Measurements from ENCODE around the gene PPP1R26. TPM values are rescaled to one million over a fixed set of nuclear protein-coding genes. Genes with fewer than 3 reads are reported as not detected.

Gene PPP1R26
- total RNA-seq, 4 donors from 2014 or later, result 10.0 to 31.1 (median 18.2) TPM

DNA sequence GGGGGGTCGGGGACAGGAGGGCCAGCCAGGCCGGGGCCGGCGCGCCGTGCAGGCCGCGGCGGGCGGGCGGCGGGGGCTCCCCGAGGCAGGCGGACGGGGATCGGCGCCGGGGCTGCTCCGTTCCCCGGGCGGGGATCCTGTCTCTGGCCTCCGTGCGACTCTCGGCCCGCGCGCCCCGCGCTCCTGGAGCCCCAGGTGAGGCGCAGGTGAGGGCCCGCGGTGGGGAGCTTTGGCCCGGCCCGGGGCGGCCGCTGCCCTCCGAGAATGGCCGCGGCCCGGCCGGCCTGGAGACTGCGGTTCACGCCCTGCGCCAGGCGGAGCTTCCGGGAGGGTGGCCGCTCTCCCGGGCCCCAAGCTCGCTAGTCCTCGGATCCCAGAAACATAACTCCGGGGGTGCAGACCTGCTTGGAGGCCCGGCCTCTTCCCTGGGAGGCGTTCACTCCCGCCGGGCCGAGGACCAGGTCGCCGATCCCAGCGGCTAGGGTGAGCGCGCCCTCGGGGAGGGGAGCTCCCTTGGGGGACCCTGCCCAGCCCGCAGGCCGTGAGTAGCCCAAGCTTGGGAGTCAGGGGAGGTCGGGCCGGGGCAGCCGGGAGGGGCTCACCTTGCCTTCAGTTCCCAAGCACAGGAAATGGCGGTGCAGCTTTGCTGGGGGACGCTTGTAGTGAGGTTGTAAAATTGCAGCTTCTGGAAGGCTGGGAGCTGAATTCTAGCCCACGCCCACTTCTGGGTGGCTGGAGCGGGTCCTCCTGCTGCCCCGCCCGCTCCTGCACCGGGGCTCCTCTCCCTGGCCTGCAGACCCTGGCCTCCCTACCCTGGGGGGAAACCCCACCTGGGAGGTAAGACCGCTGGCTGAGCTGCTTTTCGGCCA lies 723 bp downstream of the PPP1R26 start:
- Histone ChIP-seq H3K4me1 (peaks cover 12 to 26% (median 21%) of the 10 kb centered on the region in 4 donors), H3K36me3 (peaks cover 13 to 21% (median 19%) of the 10 kb centered on the region in 4 donors), H3K9me3 (no peaks in the 10 kb centered on the region), H3K27me3 (no peaks in the 10 kb centered on the region), H3K27ac (replicated peaks in 1 of 4) (peak overlapping the region; percentile 57 to 68 (median 64)), H3K4me3 (peak overlapping the region; percentile 75 to 82 (median 79))
- WGBS, result 0% methylated on average over 13 of the region's 76 CpGs
- TF ChIP-seq EP300 (IDR thresholded peaks at IDR 0.05), result no peak
- TF ChIP-seq POLR2A (IDR thresholded peaks at IDR 0.05; ENCODE audit: low read depth), result no peak
- TF ChIP-seq, protein P1, sequence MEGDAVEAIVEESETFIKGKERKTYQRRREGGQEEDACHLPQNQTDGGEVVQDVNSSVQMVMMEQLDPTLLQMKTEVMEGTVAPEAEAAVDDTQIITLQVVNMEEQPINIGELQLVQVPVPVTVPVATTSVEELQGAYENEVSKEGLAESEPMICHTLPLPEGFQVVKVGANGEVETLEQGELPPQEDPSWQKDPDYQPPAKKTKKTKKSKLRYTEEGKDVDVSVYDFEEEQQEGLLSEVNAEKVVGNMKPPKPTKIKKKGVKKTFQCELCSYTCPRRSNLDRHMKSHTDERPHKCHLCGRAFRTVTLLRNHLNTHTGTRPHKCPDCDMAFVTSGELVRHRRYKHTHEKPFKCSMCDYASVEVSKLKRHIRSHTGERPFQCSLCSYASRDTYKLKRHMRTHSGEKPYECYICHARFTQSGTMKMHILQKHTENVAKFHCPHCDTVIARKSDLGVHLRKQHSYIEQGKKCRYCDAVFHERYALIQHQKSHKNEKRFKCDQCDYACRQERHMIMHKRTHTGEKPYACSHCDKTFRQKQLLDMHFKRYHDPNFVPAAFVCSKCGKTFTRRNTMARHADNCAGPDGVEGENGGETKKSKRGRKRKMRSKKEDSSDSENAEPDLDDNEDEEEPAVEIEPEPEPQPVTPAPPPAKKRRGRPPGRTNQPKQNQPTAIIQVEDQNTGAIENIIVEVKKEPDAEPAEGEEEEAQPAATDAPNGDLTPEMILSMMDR (IDR thresholded peaks at IDR 0.05), result no peak
- no peak for TF ChIP-seq POLR2AphosphoS5 (IDR thresholded peaks at IDR 0.05)
- intact Hi-C loops (cut with DNase I), result no loop called here
- no peak for DNase-seq (ENCODE audit: extremely low spot score)

DNA sequence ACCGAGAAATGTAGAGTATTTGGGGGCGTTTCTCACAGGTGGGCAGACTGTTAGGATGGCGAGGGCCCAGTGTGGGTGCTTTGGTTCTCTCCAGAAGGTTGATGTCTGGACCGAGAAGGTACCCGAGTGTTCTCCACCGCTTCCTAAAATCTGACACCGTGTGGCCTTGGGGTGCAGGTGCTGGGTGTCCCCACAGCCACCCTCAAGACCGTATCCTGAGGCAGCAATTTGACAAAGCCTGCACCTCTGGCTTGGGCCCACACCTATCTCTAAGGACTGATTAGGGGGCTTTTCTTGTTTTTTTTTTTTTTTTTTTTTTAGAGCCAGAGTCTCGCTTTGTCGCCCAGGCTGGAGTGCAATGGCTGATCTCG lies 1.3 kb downstream of the PPP1R26 start:
- 40% methylated on average over 11 of the region's 11 CpGs for WGBS
- DNase-seq (ENCODE audit: extremely low spot score), result no peak
- TF ChIP-seq, protein P1 (IDR thresholded peaks at IDR 0.05), result no peak
- TF ChIP-seq POLR2A (IDR thresholded peaks at IDR 0.05; ENCODE audit: low read depth) (no peak), POLR2AphosphoS5 (IDR thresholded peaks at IDR 0.05) (no peak), EP300 (IDR thresholded peaks at IDR 0.05) (no peak)
- Histone ChIP-seq H3K4me3 (peak overlapping the region; percentile 75 to 82 (median 79)), H3K4me1 (peaks cover 12 to 26% (median 21%) of the 10 kb centered on the region in 4 donors), H3K36me3 (peaks cover 20 to 27% (median 25%) of the 10 kb centered on the region in 4 donors), H3K9me3 (no peaks in the 10 kb centered on the region), H3K27me3 (no peaks in the 10 kb centered on the region), H3K27ac (replicated peaks in 1 of 4) (peak overlapping the region in 1 of 4 donors; percentile 68)
- intact Hi-C loops (cut with DNase I), result no loop called here

GRCh38 chr9:135482015-135482754 lies 2.6 kb downstream of the PPP1R26 start:
- peaks cover 23 to 40% (median 38%) of the 10 kb centered on the region in 4 donors for H3K36me3 ChIP-seq
- intact Hi-C loops (cut with DNase I), result no loop called here
- 77% methylated on average over 8 of the region's 8 CpGs for WGBS
- H3K27me3 ChIP-seq, result no peaks in the 10 kb centered on the region
- DNase-seq (ENCODE audit: extremely low spot score), result no peak
- no peak overlapping the region for H3K4me3 ChIP-seq
- TF ChIP-seq, protein P1 (IDR thresholded peaks at IDR 0.05), result no peak
- no peak for TF ChIP-seq POLR2A (IDR thresholded peaks at IDR 0.05; ENCODE audit: low read depth)
- TF ChIP-seq POLR2AphosphoS5 (IDR thresholded peaks at IDR 0.05), result no peak
- TF ChIP-seq EP300 (IDR thresholded peaks at IDR 0.05), result no peak
- H3K4me1 ChIP-seq, result peaks cover 12 to 26% (median 21%) of the 10 kb centered on the region in 4 donors
- no peaks in the 10 kb centered on the region for H3K9me3 ChIP-seq
- H3K27ac ChIP-seq (replicated peaks in 1 of 4), result no peak overlapping the region

DNA sequence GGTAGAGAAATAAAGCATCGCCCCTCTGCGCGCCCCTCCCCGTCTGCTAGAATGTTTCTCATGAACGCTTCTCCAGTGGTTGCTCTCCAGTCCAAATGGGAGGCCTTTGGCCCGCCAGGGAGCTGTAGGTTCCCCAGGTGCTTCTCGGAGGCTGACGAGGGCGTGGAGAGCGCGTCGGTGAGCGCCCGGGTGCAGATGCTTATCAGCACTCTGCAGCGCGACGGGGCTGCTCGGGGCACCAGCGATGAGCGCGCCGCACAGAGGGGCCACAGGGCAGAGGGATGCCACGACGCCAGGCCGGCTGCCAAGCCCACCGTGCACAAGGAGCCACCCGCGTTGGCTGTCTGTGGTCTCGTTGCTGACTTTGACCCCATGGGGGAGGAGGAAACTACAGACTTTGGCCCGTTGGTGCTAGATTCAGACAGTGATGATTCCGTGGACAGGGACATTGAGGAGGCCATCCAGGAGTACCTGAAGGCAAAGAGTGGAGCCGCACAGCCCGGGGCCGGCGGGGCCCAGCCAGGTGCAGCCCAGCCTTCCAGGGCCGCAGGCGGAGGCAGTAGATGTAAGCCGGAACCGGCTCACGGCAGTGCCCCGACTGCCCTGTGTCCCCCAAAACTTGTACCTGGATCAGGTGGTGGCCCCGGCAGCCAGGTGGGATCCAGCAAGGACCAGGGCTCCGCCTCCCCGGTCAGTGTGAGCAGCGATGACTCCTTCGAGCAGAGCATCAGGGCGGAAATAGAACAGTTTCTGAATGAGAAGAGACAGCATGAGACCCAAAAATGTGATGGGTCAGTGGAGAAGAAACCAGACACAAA lies 5.1 kb downstream of the PPP1R26 start:
- intact Hi-C loops (cut with DNase I), result no loop called here

More for the DNA sequence above, 5.1 kb downstream of the PPP1R26 start:
- Histone ChIP-seq H3K9me3 (no peaks in the 10 kb centered on the region), H3K27me3 (no peaks in the 10 kb centered on the region), H3K36me3 (peaks cover 26 to 63% (median 62%) of the 10 kb centered on the region in 4 donors), H3K27ac (replicated peaks in 1 of 4) (no peak overlapping the region), H3K4me3 (no peak overlapping the region), H3K4me1 (peaks cover 9 to 16% (median 12%) of the 10 kb centered on the region in 4 donors)
- WGBS, result 97% methylated on average over 47 of the region's 47 CpGs
- DNase-seq (ENCODE audit: extremely low spot score), result no peak
- TF ChIP-seq EP300 (IDR thresholded peaks at IDR 0.05) (no peak), POLR2AphosphoS5 (IDR thresholded peaks at IDR 0.05) (no peak), POLR2A (IDR thresholded peaks at IDR 0.05; ENCODE audit: low read depth) (no peak)
- TF ChIP-seq, protein P1 (IDR thresholded peaks at IDR 0.05), result no peak

All from esophagus muscularis mucosa (tissue), 4 donors.